ENCODE data around the gene PRKAG3. TPM values are rescaled to one million over a fixed set of nuclear protein-coding genes. Genes with fewer than 3 reads are reported as not detected.
"Not testable (repeated sequence)": the region's sequence is repeated elsewhere in the genome, so short reads cannot be mapped to it uniquely, and the experiment has no call there.

Gene PRKAG3
- total RNA-seq, 1 donor from 2014 or later, result not detected

GRCh38 chr2:218781691-218782527, 49.7 kb downstream of the PRKAG3 start, which contains the start of gene CYP27A1:
CYP27A1 (plus strand) TSS chr2:218782147; CDS start chr2:218782183, 36 bp downstream.
- peak; percentile 24 for DNase-seq (ENCODE audit: low spot score)

- DNase-seq (ENCODE audit: low spot score), result no peak
These were observed 50.5 kb downstream of the PRKAG3 start for GRCh38 chr2:218780851-218781690.

- DNase-seq (ENCODE audit: low spot score), result no peak
These were observed 51.6 kb downstream of the PRKAG3 start for GRCh38 chr2:218780046-218780445.

- DNase-seq (ENCODE audit: low spot score), result no peak
These were observed 54.2 kb downstream of the PRKAG3 start for GRCh38 chr2:218777276-218777990.

- DNase-seq (ENCODE audit: low spot score), result no peak
These were observed 55.1 kb downstream of the PRKAG3 start for GRCh38 chr2:218776488-218776887.

DNA sequence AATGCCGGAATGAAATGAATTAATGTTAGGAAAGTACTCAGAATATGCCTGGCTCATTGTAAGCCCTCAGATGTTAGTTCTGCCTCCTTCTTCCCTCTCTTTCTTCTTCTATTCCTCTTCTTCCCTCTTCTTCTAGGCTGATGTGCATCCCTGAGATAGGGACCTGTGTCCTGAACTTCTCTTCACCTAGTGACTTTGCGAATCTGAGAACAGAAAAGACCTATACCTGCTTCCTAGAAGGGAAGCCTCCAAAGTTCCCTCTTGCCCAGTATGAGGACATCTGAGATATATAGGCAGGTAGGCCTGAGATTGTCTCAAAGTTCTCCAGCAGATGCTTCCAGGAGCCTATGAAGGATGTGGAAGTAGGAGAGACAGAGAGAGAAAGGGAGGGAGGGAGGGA, 57.7 kb downstream of the PRKAG3 start:
- no peak for DNase-seq (ENCODE audit: low spot score)

GRCh38 chr2:218772759-218773158, 58.8 kb downstream of the PRKAG3 start:
- DNase-seq (ENCODE audit: low spot score), result not testable (repeated sequence)

Other genes with a start within 250 kb of the PRKAG3 start
- 0.49 TPM for gene PLCD4, start 223.9 kb downstream of the PRKAG3 start, total RNA-seq
- 32.8 TPM for gene ZNF142, start 172.2 kb downstream of the PRKAG3 start, total RNA-seq
- 36.4 TPM for gene BCS1L, start 172.1 kb downstream of the PRKAG3 start, total RNA-seq
- gene RNF25, start 159.8 kb downstream of the PRKAG3 start, total RNA-seq, result 28.1 TPM
- 71.1 TPM for gene STK36, start 159.7 kb downstream of the PRKAG3 start, total RNA-seq
- 33.7 TPM for gene TTLL4, start 121.0 kb downstream of the PRKAG3 start, total RNA-seq
- 20.4 TPM for gene CYP27A1, start 49.7 kb downstream of the PRKAG3 start, total RNA-seq
- gene WNT6, start 28.0 kb upstream of the PRKAG3 start, total RNA-seq, result 1.5 TPM
- gene WNT10A, start 49.0 kb upstream of the PRKAG3 start, total RNA-seq, result 0.12 TPM
- gene CDK5R2, start 127.9 kb upstream of the PRKAG3 start, total RNA-seq, result 0.14 TPM
- gene FEV, start 153.4 kb upstream of the PRKAG3 start, total RNA-seq, result not detected
- gene CRYBA2, start 161.6 kb upstream of the PRKAG3 start, total RNA-seq, result not detected
- gene CFAP65, start 209.7 kb upstream of the PRKAG3 start, total RNA-seq, result 0.29 TPM
- gene IHH, start 229.1 kb upstream of the PRKAG3 start, total RNA-seq, result 12.8 TPM

Measured in mucosa of gallbladder (tissue), 1 donor.